K562 (cell line): ENCODE measurements around the gene FMOD. TPM values are rescaled to one million over a fixed set of nuclear protein-coding genes. Genes with fewer than 3 reads are reported as not detected.

Experiments used
- DEAF1 ChIP-seq: fragments of 450-650 bp; formaldehyde crosslinking; IDR thresholded peaks from 2 replicates; pipeline ENCODE4 v1.4.0; 2020; ENCODE audit warnings: mild to moderate bottlenecking, moderate library complexity
- EGR1 ChIP-seq: fragments of 450-650 bp; conservative IDR thresholded peaks from 2 replicates; pipeline ENCODE4 v1.6.1; 2017; ENCODE audit warnings: mild to moderate bottlenecking
- FOXK1 ChIP-seq: sonication (generic); formaldehyde crosslinking; IDR thresholded peaks from 2 replicates; pipeline ENCODE4 v1.8.0; 2022; ENCODE audit warnings: missing genetic modification reagents, mild to moderate bottlenecking, borderline replicate concordance
- HBP1 ChIP-seq: fragments of 450-650 bp; formaldehyde crosslinking; IDR thresholded peaks from 2 replicates; pipeline ENCODE4 v1.4.0; 2022; ENCODE audit warnings: missing genetic modification characterization
- HDAC2 ChIP-seq: fragments of 450-650 bp; IDR thresholded peaks from 2 replicates; pipeline ENCODE4 v1.6.1; 2016; ENCODE audit warnings: mild to moderate bottlenecking
- MED1 ChIP-seq: sonication (generic); formaldehyde crosslinking; IDR thresholded peaks from 2 replicates; pipeline ENCODE4 v1.8.1; 2023; ENCODE audit warnings: missing genetic modification reagents, borderline replicate concordance
- NFE2 ChIP-seq: IDR thresholded peaks from 2 replicates; pipeline ENCODE4 v1.6.1; 2014; ENCODE audit warnings: antibody characterized with exemption, low read depth
- OTX1 ChIP-seq: fragments of 450-650 bp; formaldehyde crosslinking; IDR thresholded peaks from 2 replicates; pipeline ENCODE4 v1.4.0; 2022; ENCODE audit warnings: mild to moderate bottlenecking
- REST ChIP-seq, 2 experiments: fragments of 450-650 bp; formaldehyde crosslinking in 1 of 2; IDR thresholded peaks; 2 replicates each; pipeline versions ENCODE4 v1.4.0 to v1.6.1; 2014 to 2020; ENCODE audit warnings: mild to moderate bottlenecking in 2 of 2, borderline replicate concordance in 1 of 2, low read depth in 1 of 2
- ZFPM2 ChIP-seq: fragments of 250-450 bp; sonication (Bioruptor Pico); IDR thresholded peaks from 2 replicates; pipeline ENCODE4 v1.5.1; 2022; ENCODE audit warnings: mild to moderate bottlenecking
- ZNF175 ChIP-seq: fragments of 200-800 bp; sonication (Bioruptor generic); IDR thresholded peaks from 2 replicates; pipeline ENCODE4 v1.6.1; 2016; ENCODE audit warnings: low read depth, mild to moderate bottlenecking, missing genetic modification characterization, missing compliant biosample characterization
- ZNF561 ChIP-seq: fragments of 450-650 bp; formaldehyde crosslinking; conservative IDR thresholded peaks from 2 replicates; pipeline ENCODE4 v1.4.0; 2020; ENCODE audit warnings: mild to moderate bottlenecking, moderate library complexity
- polyA plus RNA-seq, 8 experiments: library from polyadenylated mRNA; depleted of rRNA in 4 of 8; stranded (reverse) in 5 of 8; unstranded in 3 of 8; fragments of >200 nt; fragmentation: Nextera tagmentation in 2 of 8; fragmentation: Illumina TruSeq in 1 of 8; extraction: Ambion mirVana in 2 of 8; extraction: Trizol in 1 of 8; gene quantifications; 2 replicates each; pipeline versions ENCODE4 v1.2.1 to v1.2.3, GENCODE V29; 2011 to 2014; ENCODE audit warnings: inconsistent platforms in 1 of 8, missing spikeins in 1 of 8
- total RNA-seq, 7 experiments: library from RNA; depleted of rRNA in 6 of 7; stranded (reverse); fragments of >200 nt in 6 of 7; fragmentation: Illumina TruSeq in 2 of 7; extraction: Trizol in 2 of 7; gene quantifications; 2 replicates each; pipeline versions ENCODE4 v1.2.1 to v1.2.3, GENCODE V29; 2011 to 2021; ENCODE audit warnings: low replicate concordance in 1 of 7
- TF ChIP-seq, protein P1 (sequence below): fragments of 250-450 bp; sonication (Bioruptor Pico); IDR thresholded peaks from 2 replicates; pipeline ENCODE4 v1.6.1; 2021; ENCODE audit warnings: mild to moderate bottlenecking

Gene FMOD
- total and polyA plus RNA-seq, 9 of the 15 experiments (the other 6 are each of a cell fraction or from before 2014, with no cell fraction given): 0.03 to 0.13 (median 0.03) TPM; not detected in 6

- TF ChIP-seq DEAF1 (CRISPR knock-in tag) (0 out of 2 replicates have a peak, but pooled peaks have one; percentile 25), FOXK1 (CRISPR knock-in tag) (0 out of 2 replicates have a peak, but pooled peaks have one; percentile 24), EGR1 (peak; percentile 38; the same call in 1 of the 2 replicates), ZNF561 (CRISPR knock-in tag) (no peak), HBP1 (CRISPR knock-in tag) (peak; percentile 78; the same call in 1 of the 2 replicates), HDAC2 (peak; percentile 55), REST (IDR thresholded peaks at IDR 0.05; ENCODE audit: borderline replicate concordance) (peak; percentile 80), REST (CRISPR knock-in tag; IDR thresholded peaks at IDR 0.05; ENCODE audit: low read depth) (0 out of 2 replicates have a peak, but pooled peaks have one; percentile 35), ZFPM2 (CRISPR knock-in tag) (no peak), NFE2 (no peak), MED1 (CRISPR knock-in tag) (no peak), OTX1 (CRISPR knock-in tag) (0 out of 2 replicates have a peak, but pooled peaks have one; percentile 12), ZNF175 (CRISPR knock-in tag) (0 out of 2 replicates have a peak, but pooled peaks have one; percentile 32)
- TF ChIP-seq, protein P1, sequence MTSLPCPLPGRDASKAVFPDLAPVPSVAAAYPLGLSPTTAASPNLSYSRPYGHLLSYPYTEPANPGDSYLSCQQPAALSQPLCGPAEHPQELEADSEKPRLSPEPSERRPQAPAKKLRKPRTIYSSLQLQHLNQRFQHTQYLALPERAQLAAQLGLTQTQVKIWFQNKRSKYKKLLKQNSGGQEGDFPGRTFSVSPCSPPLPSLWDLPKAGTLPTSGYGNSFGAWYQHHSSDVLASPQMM (CRISPR knock-in tag): no peak
Observed at GRCh38 chr1:203327684-203328457, 23.1 kb downstream of the FMOD start (continued).
